Central memory CD8-positive, alpha-beta T cell (primary cell): ENCODE results near the gene KIF16B.
"Not testable (repeated sequence)": the region's sequence is repeated elsewhere in the genome, so short reads cannot be mapped to it uniquely, and the experiment has no call there.

Source experiments
- ATAC-seq: fragments of 150-1000 bp; cut with Tn5 transposase; replicated peaks from 2 replicates; pipeline ENCODE4 v1.10.0; 2022; ENCODE audit warnings: mild to moderate bottlenecking, moderate FRiP score, moderate number of reproducible peaks; ENCODE audit not compliant: poor library complexity, severe bottlenecking; ENCODE audit errors: extremely low read depth
- DNase-seq, 2 donors: peaks; one replicate each; pipeline ENCODE4 v3.0.0; 2021; ENCODE audit warnings: low spot score in 2 of 2
- H3K27ac Mint-ChIP-seq: one replicate; pipeline ENCODE4 v1.8.0; 2022; ENCODE audit warnings: low read depth, mild to moderate bottlenecking, moderate library complexity, mixed read lengths
- H3K27me3 Mint-ChIP-seq: one replicate; pipeline ENCODE4 v1.8.0; 2022; ENCODE audit warnings: mixed read lengths
- H3K36me3 Mint-ChIP-seq: one replicate; pipeline ENCODE4 v1.8.0; 2022; ENCODE audit warnings: mild to moderate bottlenecking, moderate library complexity, mixed read lengths; ENCODE audit not compliant: insufficient read depth
- H3K4me1 Mint-ChIP-seq: one replicate; pipeline ENCODE4 v1.8.0; 2022; ENCODE audit warnings: mixed read lengths
- H3K4me3 Mint-ChIP-seq: one replicate; pipeline ENCODE4 v1.8.0; 2022; ENCODE audit warnings: mild to moderate bottlenecking, moderate library complexity, mixed read lengths
- H3K9me3 Mint-ChIP-seq: one replicate; pipeline ENCODE4 v1.8.0; 2022; ENCODE audit warnings: mixed read lengths

Gene KIF16B

DNA sequence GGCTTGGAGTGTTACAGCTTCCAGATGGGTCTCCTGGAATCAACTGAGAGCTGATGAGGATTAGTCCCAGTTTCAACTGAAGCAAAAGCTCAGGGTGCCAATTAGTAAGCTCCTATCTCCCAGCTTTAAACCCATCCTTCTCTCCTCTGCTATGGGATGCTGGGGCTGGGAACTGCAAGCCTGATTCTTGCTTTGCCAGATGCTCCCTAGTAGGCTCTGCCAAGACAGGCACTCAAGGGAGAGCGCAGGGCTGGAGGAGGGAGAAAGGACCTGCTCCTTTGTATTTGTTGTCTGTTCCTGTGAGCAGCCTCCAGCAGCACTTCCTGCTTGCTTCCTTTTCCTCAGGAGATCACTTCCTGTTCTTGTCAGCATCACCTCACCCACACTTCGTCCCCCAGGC, 309.7 kb downstream of the KIF16B start:
- ATAC-seq (no peak), DNase-seq (no peak)
- Mint-ChIP-seq H3K4me3 (no peak overlapping the region), H3K9me3 (peaks cover 13% of the 10 kb centered on the region), H3K4me1 (no peaks in the 10 kb centered on the region), H3K36me3 (peaks cover 2% of the 10 kb centered on the region), H3K27ac (no peak overlapping the region), H3K27me3 (no peaks in the 10 kb centered on the region)

DNA sequence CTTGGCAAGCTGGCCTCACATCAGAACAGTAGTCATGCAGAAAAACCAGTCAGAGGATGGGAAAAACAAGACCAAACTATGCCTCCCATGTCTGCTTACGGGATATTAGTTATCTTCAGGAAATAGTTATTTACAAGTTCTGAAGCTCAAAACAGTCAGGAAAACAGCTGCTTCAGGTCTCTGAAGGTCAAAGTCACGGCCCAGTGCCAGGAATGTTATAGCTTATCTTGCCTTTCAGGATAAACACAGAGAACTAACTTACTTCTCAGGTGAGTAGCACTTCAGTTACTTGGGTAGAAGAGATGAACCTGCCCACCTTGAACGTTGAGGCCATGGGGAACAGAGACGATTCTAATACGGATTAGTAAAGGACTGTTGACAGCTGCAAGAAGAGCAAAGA, 310.7 kb downstream of the KIF16B start:
- no peak for DNase-seq
- H3K4me1 Mint-ChIP-seq: no peaks in the 10 kb centered on the region
- peaks cover 2% of the 10 kb centered on the region for H3K36me3 Mint-ChIP-seq
- H3K4me3 Mint-ChIP-seq: no peak overlapping the region
- H3K27ac Mint-ChIP-seq: no peak overlapping the region
- no peak for ATAC-seq
- no peaks in the 10 kb centered on the region for H3K27me3 Mint-ChIP-seq
- peaks cover 19% of the 10 kb centered on the region for H3K9me3 Mint-ChIP-seq

DNA sequence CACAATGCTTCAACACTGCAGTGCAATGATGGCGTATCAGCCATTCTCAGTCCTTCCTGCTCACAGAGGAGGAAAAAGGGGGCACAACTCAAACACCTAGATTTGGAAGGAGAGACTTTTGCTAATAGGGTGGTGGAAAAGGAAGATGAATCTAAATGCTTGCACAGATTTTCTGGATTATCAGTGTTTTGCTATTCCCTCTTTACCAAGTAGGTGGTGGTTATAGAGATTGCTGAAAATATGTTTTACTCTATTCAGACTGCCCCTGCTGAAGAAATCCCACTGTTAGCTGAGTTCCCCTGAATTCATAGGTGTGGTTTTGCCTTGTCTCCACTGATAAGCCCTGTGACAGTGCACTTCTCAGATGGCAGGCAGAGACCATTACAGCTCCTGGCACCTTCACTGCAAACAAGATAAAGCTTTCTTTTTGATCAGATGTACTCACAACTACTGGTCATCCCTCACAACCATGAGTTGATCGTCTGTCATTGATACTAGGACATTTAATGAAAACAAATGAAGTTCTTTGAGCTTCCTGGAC, 311.4 kb downstream of the KIF16B start:
- H3K27me3 Mint-ChIP-seq: no peaks in the 10 kb centered on the region
- H3K4me1 Mint-ChIP-seq: no peaks in the 10 kb centered on the region
- ATAC-seq (no peak), DNase-seq (no peak)
- H3K4me3 Mint-ChIP-seq: no peak overlapping the region
- H3K27ac Mint-ChIP-seq: no peak overlapping the region
- peaks cover 2% of the 10 kb centered on the region for H3K36me3 Mint-ChIP-seq
- peaks cover 26% of the 10 kb centered on the region for H3K9me3 Mint-ChIP-seq

DNA sequence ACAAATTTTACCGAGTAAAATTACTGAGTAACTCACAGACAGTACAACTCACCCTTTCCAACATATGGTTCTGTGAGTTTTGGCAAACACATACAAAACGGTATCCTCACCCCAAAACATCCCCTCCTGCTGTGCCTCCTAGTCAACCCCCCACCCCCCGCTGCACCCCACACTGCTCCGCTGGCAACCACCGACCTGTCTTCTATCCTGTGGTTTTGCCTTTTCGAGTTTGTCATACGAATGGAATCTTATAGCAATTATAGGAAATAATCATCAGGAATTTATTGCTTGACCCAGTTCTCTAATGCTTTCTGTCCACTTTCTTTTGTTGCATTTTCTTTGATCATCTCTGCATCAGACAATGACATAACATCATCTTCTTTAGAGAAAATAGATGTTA, 312.3 kb downstream of the KIF16B start:
- DNase-seq (no peak), ATAC-seq (no peak)
- Mint-ChIP-seq H3K27me3 (no peaks in the 10 kb centered on the region), H3K9me3 (peaks cover 24% of the 10 kb centered on the region), H3K27ac (no peak overlapping the region), H3K4me1 (no peaks in the 10 kb centered on the region), H3K36me3 (peaks cover 2% of the 10 kb centered on the region), H3K4me3 (no peak overlapping the region)

GRCh38 chr20:16260133-16260532, 313.1 kb downstream of the KIF16B start:
- H3K36me3 Mint-ChIP-seq, H3K4me3 Mint-ChIP-seq, H3K27ac Mint-ChIP-seq, H3K27me3 Mint-ChIP-seq, DNase-seq, ATAC-seq, H3K4me1 Mint-ChIP-seq: not testable (repeated sequence)
- peaks cover 16% of the 10 kb centered on the region for H3K9me3 Mint-ChIP-seq

DNA sequence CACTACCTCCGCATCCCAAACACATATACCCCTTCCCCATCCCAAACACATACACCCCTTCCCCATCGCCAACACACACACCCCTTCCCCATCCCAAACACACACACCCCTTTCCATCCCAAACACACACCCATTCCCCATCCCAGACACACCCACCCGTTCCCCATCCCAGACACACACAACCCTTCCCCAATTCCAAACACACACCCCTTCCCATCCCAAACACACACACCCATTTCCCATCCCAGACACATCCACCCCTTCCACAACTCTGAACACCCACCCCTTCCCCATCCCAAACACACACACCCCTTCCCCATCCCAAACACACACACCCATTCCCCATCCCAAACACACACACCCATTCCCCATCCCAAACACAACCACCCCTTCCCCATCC, 314.5 kb downstream of the KIF16B start:
- Mint-ChIP-seq H3K36me3 (peaks cover 2% of the 10 kb centered on the region), H3K9me3 (peaks cover 16% of the 10 kb centered on the region), H3K27ac (no peak overlapping the region), H3K4me1 (no peaks in the 10 kb centered on the region), H3K4me3 (no peak overlapping the region), H3K27me3 (no peaks in the 10 kb centered on the region)
- no peak for DNase-seq
- ATAC-seq: no peak

DNA sequence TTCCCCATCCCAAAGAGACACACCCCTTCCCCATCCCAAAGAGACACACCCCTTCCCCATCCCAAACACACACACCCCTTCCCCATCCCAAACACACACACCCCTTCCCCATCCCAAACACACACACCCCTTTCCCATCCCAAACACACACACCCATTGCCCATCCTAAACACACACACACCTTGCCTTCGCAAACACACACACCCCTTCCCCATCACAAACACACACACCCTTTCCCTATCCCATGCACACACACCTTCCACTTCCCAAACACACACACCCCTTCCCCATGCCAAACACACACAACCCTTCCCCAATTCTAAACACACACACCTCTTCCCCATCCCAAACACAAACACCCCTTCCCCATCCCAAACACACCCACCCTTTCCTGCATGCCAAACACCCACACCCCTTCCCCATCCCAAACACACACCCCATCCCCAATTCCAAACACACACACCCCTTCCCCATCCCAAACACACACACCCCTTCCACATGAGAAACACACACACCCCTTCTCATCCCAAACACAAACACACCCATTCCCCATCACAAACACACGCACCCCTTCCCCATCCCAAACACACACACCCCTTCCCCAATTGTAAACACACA, 315.3 kb downstream of the KIF16B start:
- Mint-ChIP-seq H3K36me3 (peaks cover 2% of the 10 kb centered on the region), H3K4me3 (no peak overlapping the region), H3K27me3 (no peaks in the 10 kb centered on the region), H3K4me1 (no peaks in the 10 kb centered on the region), H3K27ac (no peak overlapping the region), H3K9me3 (peaks cover 16% of the 10 kb centered on the region)
- ATAC-seq (no peak), DNase-seq (no peak)

- peaks cover 16% of the 10 kb centered on the region for H3K9me3 Mint-ChIP-seq
- DNase-seq (no peak), ATAC-seq (no peak)
- H3K4me1 Mint-ChIP-seq: no peaks in the 10 kb centered on the region
- H3K36me3 Mint-ChIP-seq: peaks cover 2% of the 10 kb centered on the region
- no peak overlapping the region for H3K27ac Mint-ChIP-seq
- H3K27me3 Mint-ChIP-seq: no peaks in the 10 kb centered on the region
- no peak overlapping the region for H3K4me3 Mint-ChIP-seq
Measured at GRCh38 chr20:16257021-16257420, 316.2 kb downstream of the KIF16B start.

DNA sequence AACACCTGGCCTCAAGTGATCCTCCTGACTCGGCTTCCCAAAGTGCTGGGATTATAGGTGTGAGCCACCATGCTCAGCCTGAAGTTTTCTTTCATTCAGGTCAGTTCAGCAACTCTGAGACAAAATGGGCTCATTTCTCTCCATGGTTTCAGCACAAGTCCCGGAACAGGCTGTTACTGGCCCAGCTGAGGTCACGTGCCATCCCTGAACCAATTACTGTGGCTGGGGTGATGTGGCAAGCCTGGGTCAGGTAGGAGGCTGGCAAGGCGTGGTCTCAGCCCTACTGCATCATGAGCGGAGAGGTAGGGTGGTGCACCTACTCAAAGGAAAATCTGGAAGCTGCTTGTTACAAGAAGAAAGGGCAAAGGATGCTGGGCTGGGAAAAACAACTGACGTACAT, 326.4 kb downstream of the KIF16B start:
- DNase-seq: no peak
- no peak for ATAC-seq
- no peaks in the 10 kb centered on the region for H3K27me3 Mint-ChIP-seq
- H3K9me3 Mint-ChIP-seq: peaks cover 6% of the 10 kb centered on the region
- no peaks in the 10 kb centered on the region for H3K4me1 Mint-ChIP-seq
- no peak overlapping the region for H3K27ac Mint-ChIP-seq
- no peak overlapping the region for H3K4me3 Mint-ChIP-seq
- peaks cover 1% of the 10 kb centered on the region for H3K36me3 Mint-ChIP-seq

DNA sequence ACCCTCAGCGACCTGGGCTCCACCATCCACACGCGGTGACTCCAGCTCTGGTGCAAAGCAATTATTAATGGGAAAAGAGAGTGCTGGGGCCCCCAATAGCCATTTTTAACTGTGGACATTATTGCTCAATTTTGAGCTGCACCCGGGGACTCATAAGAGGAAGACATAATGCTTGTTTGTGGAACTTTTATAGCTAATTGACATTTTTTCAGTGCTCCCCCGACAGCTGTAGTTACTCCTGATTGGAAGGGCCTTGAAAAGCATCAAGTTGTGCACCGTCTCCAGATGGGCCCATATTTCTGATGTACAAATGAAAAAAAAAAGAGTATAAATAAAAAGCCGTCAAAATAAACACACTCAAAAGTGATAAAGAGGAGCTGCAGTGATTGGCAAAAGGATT, 327.0 kb downstream of the KIF16B start:
- Mint-ChIP-seq H3K9me3 (peaks cover 6% of the 10 kb centered on the region), H3K27ac (no peak overlapping the region), H3K4me1 (no peaks in the 10 kb centered on the region), H3K36me3 (peaks cover 1% of the 10 kb centered on the region), H3K4me3 (no peak overlapping the region), H3K27me3 (no peaks in the 10 kb centered on the region)
- DNase-seq (no peak), ATAC-seq (no peak)

DNA sequence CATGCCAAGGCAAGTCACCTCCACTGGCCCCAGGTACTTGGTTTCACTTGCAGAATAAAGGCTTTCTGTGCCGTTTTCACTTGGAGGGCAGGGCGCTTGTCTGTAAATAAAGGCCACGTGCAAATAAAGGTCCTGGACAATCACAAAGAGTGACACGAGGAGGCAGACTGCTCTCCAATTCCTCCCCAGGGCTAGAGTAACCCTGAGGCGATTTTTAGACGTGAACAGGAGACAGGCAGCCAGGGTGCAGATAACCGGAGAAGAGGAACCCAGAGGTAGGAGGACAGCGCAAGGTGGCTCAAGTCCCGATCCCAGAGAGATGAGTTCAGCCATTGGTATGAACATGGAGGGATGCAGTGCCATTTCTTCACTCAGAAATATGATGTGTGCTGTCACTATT, 327.4 kb downstream of the KIF16B start:
- H3K36me3 Mint-ChIP-seq: peaks cover 1% of the 10 kb centered on the region
- H3K4me3 Mint-ChIP-seq: no peak overlapping the region
- ATAC-seq: no peak
- H3K4me1 Mint-ChIP-seq: no peaks in the 10 kb centered on the region
- peaks cover 6% of the 10 kb centered on the region for H3K9me3 Mint-ChIP-seq
- no peak for DNase-seq
- H3K27ac Mint-ChIP-seq: no peak overlapping the region
- no peaks in the 10 kb centered on the region for H3K27me3 Mint-ChIP-seq

- Mint-ChIP-seq H3K9me3 (peaks cover 6% of the 10 kb centered on the region), H3K36me3 (no peaks in the 10 kb centered on the region), H3K4me3 (no peak overlapping the region), H3K27me3 (no peaks in the 10 kb centered on the region), H3K4me1 (no peaks in the 10 kb centered on the region), H3K27ac (no peak overlapping the region)
- DNase-seq: no peak
- no peak for ATAC-seq
Measured at GRCh38 chr20:16244892-16245291, 328.4 kb downstream of the KIF16B start.

GRCh38 chr20:16243470-16243869, 329.8 kb downstream of the KIF16B start:
- ATAC-seq: no peak
- no peaks in the 10 kb centered on the region for H3K4me1 Mint-ChIP-seq
- H3K4me3 Mint-ChIP-seq: no peak overlapping the region
- H3K36me3 Mint-ChIP-seq: no peaks in the 10 kb centered on the region
- no peak overlapping the region for H3K27ac Mint-ChIP-seq
- H3K9me3 Mint-ChIP-seq: no peaks in the 10 kb centered on the region
- no peak for DNase-seq
- H3K27me3 Mint-ChIP-seq: no peaks in the 10 kb centered on the region
